MM.1S (cell line): ENCODE measurements around the gene OR13H1.
"Not testable (repeated sequence)": the region's sequence is repeated elsewhere in the genome, so short reads cannot be mapped to it uniquely, and the experiment has no call there.

Source experiments
- DNase-seq: peaks from one replicate; pipeline ENCODE4 v3.0.0-alpha.2; 2015
- H2AFZ ChIP-seq: fragments of 300-600 bp; sonication (generic); 2 replicates; pipeline ENCODE4 v1.6.0; 2016; ENCODE audit warnings: antibody characterized with exemption, low read length
- H3F3A ChIP-seq: fragments of 300-600 bp; sonication (generic); 2 replicates; pipeline ENCODE4 v1.6.1; 2016; ENCODE audit warnings: mild to moderate bottlenecking, antibody characterized with exemption, low read length, moderate library complexity, mixed read lengths; ENCODE audit not compliant: insufficient read depth
- H3K27ac ChIP-seq: fragments of 300-600 bp; sonication (generic); 2 replicates; pipeline ENCODE4 v1.5.1; 2016; ENCODE audit warnings: mild to moderate bottlenecking, low read length
- H3K27me3 ChIP-seq: fragments of 300-600 bp; sonication (generic); replicated peaks from 2 replicates; pipeline ENCODE4 v1.6.0; 2016; ENCODE audit warnings: low read length; ENCODE audit not compliant: insufficient read depth
- H3K36me3 ChIP-seq: fragments of 300-600 bp; sonication (generic); replicated peaks from 2 replicates; pipeline ENCODE4 v1.6.1; 2016; ENCODE audit warnings: mild to moderate bottlenecking, low read length, mixed read lengths; ENCODE audit not compliant: insufficient read depth
- H3K4me1 ChIP-seq: fragments of 300-600 bp; sonication (generic); 2 replicates; pipeline ENCODE4 v1.6.1; 2016; ENCODE audit warnings: low read length, mixed read lengths
- H3K4me2 ChIP-seq: fragments of 300-600 bp; sonication (generic); 2 replicates; pipeline ENCODE4 v1.6.0; 2016; ENCODE audit warnings: low read depth, low read length
- H3K4me3 ChIP-seq: fragments of 300-600 bp; sonication (generic); 2 replicates; pipeline ENCODE4 v1.5.1; 2016; ENCODE audit warnings: low read length, mixed read lengths
- H3K79me2 ChIP-seq: fragments of 300-600 bp; sonication (generic); 2 replicates; pipeline ENCODE4 v1.6.1; 2016; ENCODE audit warnings: mixed run types, low read length, mixed read lengths
- H3K9ac ChIP-seq: fragments of 300-600 bp; sonication (generic); 2 replicates; pipeline ENCODE4 v1.6.1; 2016; ENCODE audit warnings: low read length, mixed read lengths
- H3K9me2 ChIP-seq: fragments of 300-600 bp; sonication (generic); replicated peaks from 2 replicates; pipeline ENCODE4 v1.6.1; 2016; ENCODE audit warnings: mild to moderate bottlenecking, low read length, mixed read lengths; ENCODE audit not compliant: insufficient read depth
- H3K9me3 ChIP-seq: fragments of 300-600 bp; sonication (generic); replicated peaks from 2 replicates; pipeline ENCODE4 v1.6.1; 2016; ENCODE audit warnings: mild to moderate bottlenecking, low read length, mixed read lengths; ENCODE audit not compliant: insufficient read depth
- H4K20me1 ChIP-seq: fragments of 300-600 bp; sonication (generic); 2 replicates; pipeline ENCODE4 v1.6.1; 2016; ENCODE audit warnings: mild to moderate bottlenecking, low read length, moderate library complexity, mixed read lengths; ENCODE audit not compliant: insufficient read depth
- CTCF ChIP-seq: fragments of 300-600 bp; sonication (generic); IDR thresholded peaks from 2 replicates; pipeline ENCODE4 v1.5.1; 2016; ENCODE audit warnings: antibody characterized with exemption, low read length, mixed read lengths
- EZH2 ChIP-seq: fragments of 300-600 bp; sonication (generic); optimal IDR thresholded peaks from 2 replicates; pipeline ENCODE3; 2017; ENCODE audit warnings: low read depth, mild to moderate bottlenecking, antibody characterized with exemption, low read length, mixed read lengths
- EZH2phosphoT487 ChIP-seq: fragments of 300-600 bp; sonication (generic); IDR thresholded peaks from 2 replicates; pipeline ENCODE4 v1.6.1; 2018; ENCODE audit warnings: antibody characterized with exemption, low read length

OR13H1 gene

GRCh38 chrX:131572372-131573014, 28.6 kb downstream of the OR13H1 start:
- TF ChIP-seq EZH2 (no peak), CTCF (no peak), EZH2phosphoT487 (no peak)
- no peaks in the 10 kb centered on the region for H3K36me3 ChIP-seq
- H3K9ac ChIP-seq, result no peak overlapping the region
- no peaks in the 10 kb centered on the region for H3K79me2 ChIP-seq
- H4K20me1 ChIP-seq, result no peaks in the 10 kb centered on the region
- no peak for DNase-seq
- no peaks in the 10 kb centered on the region for H3K9me3 ChIP-seq
- H3F3A ChIP-seq, result no peaks in the 10 kb centered on the region
- H3K4me2 ChIP-seq, result no peak overlapping the region
- H3K9me2 ChIP-seq, result no peaks in the 10 kb centered on the region
- no peak overlapping the region for H3K27ac ChIP-seq
- H2AFZ ChIP-seq, result no peak overlapping the region
- no peaks in the 10 kb centered on the region for H3K4me1 ChIP-seq
- H3K4me3 ChIP-seq, result no peak overlapping the region
- H3K27me3 ChIP-seq, result no peaks in the 10 kb centered on the region

DNA sequence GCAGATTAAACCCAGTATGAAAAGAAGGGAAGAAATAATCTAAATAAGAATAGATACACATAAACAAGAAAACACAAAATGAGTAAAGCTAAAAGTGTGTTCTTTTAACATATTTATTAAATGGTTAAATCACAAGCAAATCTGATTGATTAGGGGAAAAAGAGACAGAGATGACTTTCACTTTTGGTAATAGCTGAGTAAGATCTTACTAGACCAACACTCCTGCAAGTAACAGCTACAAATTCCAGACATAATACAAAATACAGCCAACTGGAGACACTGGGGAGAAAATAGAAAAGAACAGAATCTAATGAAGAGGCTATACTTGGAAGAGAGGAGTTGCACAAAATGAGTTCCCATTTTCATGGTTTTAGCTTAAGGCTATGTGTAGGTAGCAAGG, 33.5 kb downstream of the OR13H1 start:
- TF ChIP-seq EZH2, result no peak
- TF ChIP-seq CTCF, result no peak
- TF ChIP-seq EZH2phosphoT487, result no peak
- Histone ChIP-seq H3K4me2 (no peak overlapping the region), H3K36me3 (no peaks in the 10 kb centered on the region), H3K9me2 (no peaks in the 10 kb centered on the region), H3K9ac (no peak overlapping the region), H3K9me3 (no peaks in the 10 kb centered on the region), H4K20me1 (no peaks in the 10 kb centered on the region), H3K27me3 (no peaks in the 10 kb centered on the region), H3K27ac (no peak overlapping the region), H2AFZ (no peak overlapping the region), H3K4me3 (no peak overlapping the region), H3F3A (no peaks in the 10 kb centered on the region), H3K79me2 (no peaks in the 10 kb centered on the region), H3K4me1 (no peaks in the 10 kb centered on the region)
- DNase-seq, result no peak

GRCh38 chrX:131577999-131578734, 34.3 kb downstream of the OR13H1 start:
- H4K20me1 ChIP-seq, result no peaks in the 10 kb centered on the region
- H3K36me3 ChIP-seq, result no peaks in the 10 kb centered on the region
- no peak overlapping the region for H3K4me2 ChIP-seq
- DNase-seq, result no peak
- no peaks in the 10 kb centered on the region for H3K9me3 ChIP-seq
- H3K9me2 ChIP-seq, result no peaks in the 10 kb centered on the region
- no peaks in the 10 kb centered on the region for H3K4me1 ChIP-seq
- no peaks in the 10 kb centered on the region for H3F3A ChIP-seq
- no peak overlapping the region for H3K9ac ChIP-seq
- no peaks in the 10 kb centered on the region for H3K79me2 ChIP-seq
- no peak overlapping the region for H2AFZ ChIP-seq
- H3K4me3 ChIP-seq, result no peak overlapping the region
- no peaks in the 10 kb centered on the region for H3K27me3 ChIP-seq
- no peak overlapping the region for H3K27ac ChIP-seq
- TF ChIP-seq EZH2phosphoT487 (no peak), CTCF (no peak), EZH2 (no peak)

DNA sequence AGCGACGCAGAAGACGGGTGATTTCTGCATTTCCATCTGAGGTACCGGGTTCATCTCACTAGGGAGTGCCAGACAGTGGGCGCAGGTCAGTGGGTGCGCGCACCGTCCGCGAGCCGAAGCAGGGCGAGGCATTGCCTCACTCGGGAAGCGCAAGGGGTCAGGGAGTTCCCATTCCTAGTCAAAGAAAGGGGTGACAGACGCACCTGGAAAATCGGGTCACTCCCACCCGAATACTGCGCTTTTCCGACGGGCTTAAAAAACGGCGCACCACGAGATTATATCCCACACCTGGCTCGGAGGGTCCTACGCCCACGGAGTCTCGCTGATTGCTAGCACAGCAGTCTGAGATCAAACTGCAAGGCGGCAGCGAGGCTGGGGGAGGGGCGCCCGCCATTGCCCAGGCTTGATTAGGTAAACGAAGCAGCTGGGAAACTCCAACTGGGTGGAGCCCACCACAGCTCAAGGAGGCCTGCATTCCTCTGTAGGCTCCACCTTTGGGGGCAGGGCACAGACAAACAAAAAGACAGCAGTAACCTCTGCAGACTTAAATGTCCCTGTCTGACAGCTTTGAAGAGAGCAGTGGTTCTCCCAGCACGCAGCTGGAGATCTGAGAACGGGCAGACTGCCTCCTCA, 35.0 kb downstream of the OR13H1 start:
- H3K4me2 ChIP-seq, H3K79me2 ChIP-seq, H3K9me2 ChIP-seq, H3K27ac ChIP-seq, H3F3A ChIP-seq, H3K4me1 ChIP-seq, H3K4me3 ChIP-seq, H3K9me3 ChIP-seq, DNase-seq, H4K20me1 ChIP-seq, H3K27me3 ChIP-seq, H2AFZ ChIP-seq, H3K9ac ChIP-seq, H3K36me3 ChIP-seq: not testable (repeated sequence)
